ENCODE data around the gene BRCA2.

The BRCA2 gene

DNA sequence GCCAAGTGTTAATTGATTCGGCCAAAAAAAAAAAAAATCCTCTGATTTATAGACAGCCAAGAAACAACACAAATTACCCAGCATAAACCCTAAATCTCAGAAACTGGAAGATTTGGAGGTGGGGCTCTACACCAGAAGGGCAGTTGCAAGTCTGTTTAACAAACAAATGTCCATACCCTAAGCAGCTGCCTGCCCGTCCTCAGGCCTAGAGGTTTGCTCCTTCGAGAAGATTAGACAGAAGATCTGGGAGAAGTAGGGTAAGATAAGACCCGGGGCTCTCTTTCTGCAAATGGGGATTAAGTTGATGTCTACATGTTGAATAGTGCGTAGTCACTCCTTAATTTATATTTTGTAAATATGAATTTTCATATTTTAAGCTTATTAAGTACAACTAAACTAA is 116.1 kb downstream of the BRCA2 start:
- no peak for DNase-seq

DNA sequence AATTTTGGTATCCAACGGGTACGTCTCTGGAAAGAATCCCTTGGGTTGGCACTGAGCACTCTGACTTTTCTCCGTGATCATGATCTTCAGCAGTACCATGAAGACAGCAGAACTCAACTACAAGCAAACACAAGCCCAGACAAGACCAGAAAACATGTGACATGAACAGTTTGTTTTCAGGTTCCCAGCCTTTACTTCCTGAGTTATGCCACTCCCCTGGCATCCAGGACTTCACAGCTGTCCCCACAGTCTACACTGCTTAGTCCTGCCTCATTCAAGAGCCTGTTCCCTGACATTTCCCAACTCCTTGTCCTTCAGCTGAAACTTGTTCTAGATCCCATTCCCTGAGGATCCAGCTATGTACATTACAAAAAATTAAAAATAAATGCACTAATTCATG is 117.5 kb downstream of the BRCA2 start:
- DNase-seq: no peak

GRCh38 chr13:32438871-32439270 is 123.6 kb downstream of the BRCA2 start:
- no peak for DNase-seq

DNA sequence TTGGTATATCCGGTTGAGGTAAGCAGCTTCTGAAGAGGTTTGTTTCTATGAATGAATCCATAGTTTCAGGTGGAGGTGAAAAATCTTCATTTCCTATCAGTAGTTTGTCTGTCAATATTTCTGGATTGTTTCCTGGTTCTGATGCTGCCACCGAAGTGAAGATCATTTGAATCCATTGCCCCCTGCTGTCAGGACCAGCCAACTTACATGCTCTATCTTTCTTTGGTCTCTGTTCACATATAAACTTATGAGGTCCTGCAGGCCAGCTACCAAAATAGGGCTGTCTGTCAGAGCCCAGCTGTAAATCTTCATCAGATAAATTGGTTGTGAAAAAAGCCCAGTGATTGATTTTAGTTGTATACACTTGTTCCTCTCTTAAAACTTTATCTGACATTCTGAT is 127.8 kb downstream of the BRCA2 start:
- DNase-seq: no peak

DNA sequence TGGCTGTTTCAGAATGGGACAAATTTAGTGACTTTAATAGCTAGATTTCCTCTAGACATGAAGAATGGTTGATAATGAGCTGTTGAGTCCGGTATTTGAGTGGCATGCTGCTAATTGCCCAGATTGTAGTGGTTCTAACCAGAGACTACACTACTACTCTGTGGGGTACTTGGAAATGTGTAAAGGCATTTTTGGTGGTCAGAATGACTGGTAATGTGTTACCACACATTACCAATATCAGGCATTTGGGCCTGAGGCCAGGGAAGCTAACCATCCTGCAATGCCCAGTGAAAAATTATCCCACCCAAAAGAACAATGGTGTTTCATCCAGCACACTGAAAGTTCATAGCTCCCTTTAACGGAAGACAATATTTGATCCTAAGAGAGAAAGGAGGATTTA is 130.2 kb downstream of the BRCA2 start:
- no peak for DNase-seq

DNA sequence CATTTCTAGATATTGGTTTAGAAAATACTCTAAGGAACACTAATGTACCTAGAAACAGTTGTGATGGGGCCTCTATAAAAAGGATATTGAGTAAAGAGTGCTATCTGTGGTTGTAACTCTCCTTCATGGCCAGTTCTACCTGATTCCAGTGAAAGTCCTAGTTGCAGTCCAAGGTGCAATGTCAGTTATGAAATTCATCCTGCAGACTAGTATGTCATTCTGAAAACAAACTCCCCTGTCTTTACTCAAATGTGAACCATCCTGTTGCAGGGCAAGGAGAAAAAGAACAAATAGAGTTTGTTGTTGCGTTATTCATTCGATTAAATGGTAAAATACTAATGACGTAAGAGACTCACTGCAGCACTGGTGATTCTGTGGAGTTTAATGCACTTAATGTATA is 130.9 kb downstream of the BRCA2 start:
- no peak for DNase-seq

- no peak for DNase-seq
Observed at GRCh38 chr13:32446773-32447465, 131.6 kb downstream of the BRCA2 start.

DNA sequence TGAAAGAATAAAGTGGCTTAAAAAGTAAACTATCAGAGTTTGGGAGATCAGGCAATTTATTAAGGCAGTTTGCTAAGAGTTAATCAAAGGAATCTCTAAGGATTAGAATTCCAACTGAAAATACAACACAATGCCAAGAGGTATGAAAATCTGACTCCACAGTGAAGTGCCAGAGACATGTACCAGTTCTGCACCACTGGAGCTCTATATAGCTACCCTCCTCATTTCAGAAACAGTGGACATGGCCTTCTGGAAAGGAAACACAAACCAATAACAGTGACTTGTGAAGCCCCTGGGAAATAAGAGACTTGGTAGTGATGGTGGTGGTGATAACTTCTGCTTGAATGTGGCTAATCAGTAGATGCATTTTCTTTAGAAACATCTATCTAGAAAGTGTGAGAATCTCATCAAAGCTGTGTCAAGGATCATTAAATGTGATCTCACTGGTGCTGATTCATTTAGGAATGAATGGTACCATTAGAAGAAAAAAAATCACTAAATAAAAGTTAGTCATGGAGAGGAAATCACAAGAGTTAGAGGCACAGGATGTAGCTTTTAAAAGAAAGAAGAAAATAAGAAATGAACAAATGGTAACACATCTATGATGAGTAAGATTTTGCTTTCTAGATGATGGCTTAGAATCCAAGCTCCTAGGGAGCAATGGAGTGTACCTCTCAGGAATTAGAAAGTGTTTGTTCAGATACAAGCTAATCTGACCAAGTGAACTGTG is 132.8 kb downstream of the BRCA2 start:
- no peak for DNase-seq

DNA sequence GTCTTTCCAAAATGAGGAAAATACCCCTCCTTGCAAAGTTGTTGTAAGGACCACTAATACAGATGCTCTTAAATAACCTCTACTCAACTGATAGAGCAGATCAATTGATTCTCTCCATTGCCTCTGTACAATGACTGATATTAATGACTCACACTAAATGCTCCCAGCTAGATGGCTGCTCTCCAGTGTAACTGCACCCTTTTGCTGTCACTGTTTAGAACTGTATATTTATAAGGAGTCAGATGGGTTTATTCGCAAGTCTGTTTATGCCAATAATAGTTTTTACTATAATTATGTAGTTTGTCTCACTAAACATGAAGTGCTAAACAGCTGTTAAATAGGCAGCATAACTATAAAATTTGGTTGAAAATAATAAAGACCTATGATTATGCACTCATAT is 133.7 kb downstream of the BRCA2 start:
- no peak for DNase-seq

Data from NCI-H510A (cell line).